IMR-90 (cell line): ENCODE data around the gene AMT. TPM values are rescaled to one million over a fixed set of nuclear protein-coding genes. Genes with fewer than 3 reads are reported as not detected.

Source experiments
- ATAC-seq: fragments of 200-7000 bp; cut with Tn5 transposase; 2 replicates; pipeline ENCODE4 v1.9.1; 2020; ENCODE audit warnings: low read depth, mild to moderate bottlenecking, moderate library complexity
- BruUV-seq: library from RNA; stranded (reverse); fragments of 400-500 nt; replicated peaks from 2 replicates; lab custom pipeline; 2021; lab: Mats Ljungman, UMichigan
- CTCF ChIA-PET: fragments of 300-600 bp; formaldehyde crosslinking; extraction: SDS; loops from one replicate; lab custom pipeline; 2021; ENCODE audit warnings: antibody characterized with exemption; lab: Yijun Ruan, JAX
- POLR2A ChIA-PET: fragments of 300-600 bp; sonication (Branson Sonifier 250); formaldehyde crosslinking; loops from one replicate; lab custom pipeline; 2022; ENCODE audit warnings: antibody characterized with exemption; ENCODE audit not compliant: unreplicated experiment; lab: Charles Lee
- DNase-seq: peaks from one replicate; pipeline ENCODE4 v3.0.0; 2013
- H2AFZ ChIP-seq: replicated peaks from 2 replicates; pipeline ENCODE3; 2013; ENCODE audit warnings: low read length, mild to moderate bottlenecking; ENCODE audit not compliant: poor library complexity
- H2AK5ac ChIP-seq: 2 replicates; pipeline ENCODE4 v1.6.1; 2013; ENCODE audit warnings: low read depth, low read length, inconsistent platforms
- H2AK9ac ChIP-seq: replicated peaks from 2 replicates; pipeline ENCODE3; 2013; ENCODE audit warnings: mild to moderate bottlenecking, low read depth, low read length, moderate library complexity; ENCODE audit not compliant: poor library complexity
- H2BK120ac ChIP-seq: 2 replicates; pipeline ENCODE4 v1.6.1; 2013; ENCODE audit warnings: low read depth, low read length, inconsistent platforms
- H2BK15ac ChIP-seq: 3 replicates; pipeline ENCODE4 v1.6.1; 2013; ENCODE audit warnings: low read depth, low read length, inconsistent platforms
- H2BK20ac ChIP-seq: 2 replicates; pipeline ENCODE4 v1.6.1; 2013; ENCODE audit warnings: low read depth, mild to moderate bottlenecking, inconsistent platforms, low read length, moderate library complexity
- H2BK5ac ChIP-seq: 2 replicates; pipeline ENCODE4 v1.6.1; 2013; ENCODE audit warnings: mild to moderate bottlenecking, low read depth, low read length, inconsistent platforms; ENCODE audit not compliant: poor library complexity, severe bottlenecking
- H3K14ac ChIP-seq: replicated peaks from 2 replicates; pipeline ENCODE4 v1.6.1; 2013; ENCODE audit warnings: low read depth, low read length, inconsistent platforms
- H3K18ac ChIP-seq: 2 replicates; pipeline ENCODE4 v1.6.1; 2013; ENCODE audit warnings: low read depth, low read length, control low read depth
- H3K23ac ChIP-seq: 2 replicates; pipeline ENCODE4 v1.6.1; 2013; ENCODE audit warnings: low read depth, low read length, inconsistent platforms
- H3K27ac ChIP-seq: 2 replicates; pipeline ENCODE4 v1.5.1; 2013; ENCODE audit warnings: mild to moderate bottlenecking, control low read depth, low read length; ENCODE audit not compliant: insufficient read depth
- H3K27me3 ChIP-seq: 2 replicates; pipeline ENCODE4 v1.6.1; 2013; ENCODE audit warnings: low read length; ENCODE audit not compliant: control insufficient read depth, insufficient read depth
- H3K36me3 ChIP-seq: 2 replicates; pipeline ENCODE4 v1.6.1; 2013; ENCODE audit warnings: low read length, mixed read lengths; ENCODE audit not compliant: control insufficient read depth, insufficient read depth
- H3K4ac ChIP-seq: 2 replicates; pipeline ENCODE4 v1.6.1; 2013; ENCODE audit warnings: low read depth, low read length, inconsistent platforms
- H3K4me1 ChIP-seq: 2 replicates; pipeline ENCODE4 v1.6.1; 2013; ENCODE audit warnings: low read length, mixed read lengths; ENCODE audit not compliant: control insufficient read depth, insufficient read depth
- H3K4me2 ChIP-seq: 2 replicates; pipeline ENCODE4 v1.6.1; 2013; ENCODE audit warnings: low read depth, mild to moderate bottlenecking, control low read depth, low read length, moderate library complexity
- H3K4me3 ChIP-seq: 2 replicates; pipeline ENCODE4 v1.5.1; 2013; ENCODE audit warnings: low read depth, mild to moderate bottlenecking, control low read depth, low read length, moderate library complexity; ENCODE audit not compliant: insufficient read depth
- H3K56ac ChIP-seq: 2 replicates; pipeline ENCODE4 v1.6.1; 2013; ENCODE audit warnings: low read length, inconsistent platforms; ENCODE audit not compliant: insufficient read depth; ENCODE audit errors: extremely low read depth
- H3K79me1 ChIP-seq, 2 experiments: 2 replicates each; pipeline ENCODE4 v1.6.1; 2013; ENCODE audit warnings: low read length in 2 of 2, inconsistent platforms in 1 of 2, low read depth in 1 of 2
- H3K9ac ChIP-seq: 2 replicates; pipeline ENCODE4 v1.6.1; 2013; ENCODE audit warnings: low read depth, low read length, control low read depth
- H3K9me1 ChIP-seq: 2 replicates; pipeline ENCODE4 v1.6.1; 2013; ENCODE audit warnings: low read length, inconsistent platforms; ENCODE audit not compliant: insufficient read depth
- H3K9me3 ChIP-seq: 2 replicates; pipeline ENCODE4 v1.6.1; 2013; ENCODE audit warnings: low read length; ENCODE audit not compliant: control insufficient read depth, insufficient read depth
- H4K20me1 ChIP-seq: 2 replicates; pipeline ENCODE4 v1.6.1; 2013; ENCODE audit warnings: low read length, inconsistent platforms; ENCODE audit not compliant: insufficient read depth
- H4K5ac ChIP-seq: 2 replicates; pipeline ENCODE4 v1.6.1; 2013; ENCODE audit warnings: mild to moderate bottlenecking, low read depth, low read length, control low read depth
- H4K8ac ChIP-seq, 2 experiments: 2 replicates each; pipeline ENCODE4 v1.6.1; 2013; ENCODE audit warnings: low read depth in 2 of 2, low read length in 2 of 2, control low read depth in 1 of 2, inconsistent platforms in 1 of 2
- H4K91ac ChIP-seq: 2 replicates; pipeline ENCODE4 v1.6.1; 2013; ENCODE audit warnings: low read depth, low read length, inconsistent platforms; ENCODE audit not compliant: insufficient read depth
- CEBPB ChIP-seq: IDR thresholded peaks from 2 replicates; pipeline ENCODE4 v1.6.1; 2012; ENCODE audit warnings: low read depth, low read length, improper control_type of control experiment
- RAD21 ChIP-seq: IDR thresholded peaks from 2 replicates; pipeline ENCODE4 v1.6.1; 2012; ENCODE audit warnings: low read length, improper control_type of control experiment
- RCOR1 ChIP-seq: IDR thresholded peaks from 2 replicates; pipeline ENCODE4 v1.6.1; 2012; ENCODE audit warnings: mild to moderate bottlenecking, low read length, improper control_type of control experiment; ENCODE audit not compliant: insufficient replicate concordance
- RFX5 ChIP-seq: IDR thresholded peaks from 2 replicates; pipeline ENCODE4 v1.8.0; 2012; ENCODE audit warnings: low read depth, mild to moderate bottlenecking, low read length, moderate library complexity
- WGBS, 2 experiments: methylation state at CpG; one replicate each; pipeline versions ENCODE4 v1.1.5 to v1.1.7; 2013; ENCODE audit warnings: missing lambda C conversion rate in 2 of 2; ENCODE audit not compliant: insufficient read length in 1 of 2; ENCODE audit errors: extremely low coverage in 2 of 2; 5-methylcytosine and 5-hydroxymethylcytosine counted together
- dilution Hi-C: fragments of 300-500 bp; cut with HindIII; formaldehyde crosslinking; loops from one replicate; pipeline ENCODE4 v1.14.3; 2018; ENCODE audit warnings: low sequenced_read_pairs; ENCODE audit not compliant: unreplicated experiment
- in situ Hi-C: fragments of 300-500 bp; cut with MboI; formaldehyde crosslinking; loops from 3 replicates; pipeline ENCODE4 v1.14.3; 2019; ENCODE audit warnings: low sequenced_read_pairs, inconsistent platforms, mixed read lengths
- intact Hi-C: fragments of 100-400 bp; cut with micrococcal nuclease; formaldehyde crosslinking; loops from 2 replicates; pipeline ENCODE4 v1.10.0; 2022
- polyA plus RNA-seq, 3 experiments: library from polyadenylated mRNA; depleted of rRNA; stranded (reverse); fragments of >200 nt; gene quantifications; 2 replicates each; pipeline ENCODE4 v1.2.3, GENCODE V29; 2012; ENCODE audit warnings: low replicate concordance in 1 of 3
- total RNA-seq: library from RNA; depleted of rRNA; stranded (reverse); fragments of >200 nt; gene quantifications from 2 replicates; pipeline ENCODE4 v1.2.3, GENCODE V29; 2012

AMT gene
- total and polyA plus RNA-seq, 2 of the 4 experiments (the other 2 are of a cell fraction): 0.36 to 5.5 TPM

GRCh38 chr3:49377483-49377882 is 44.8 kb downstream of the AMT start:
- Histone ChIP-seq H4K5ac (no peak overlapping the region), H2AFZ (no peak overlapping the region), H2BK120ac (no peak overlapping the region), H3K27ac (no peak overlapping the region), H3K9me1 (peaks cover 11% of the 10 kb centered on the region), H3K18ac (no peak overlapping the region), H3K36me3 (peaks cover 23% of the 10 kb centered on the region), H3K4ac (no peak overlapping the region), H3K4me1 (peaks cover 2% of the 10 kb centered on the region; the same call in 1 of the 2 replicates), H4K91ac (no peak overlapping the region), H2BK20ac (no peak overlapping the region), H3K9ac (no peak overlapping the region), H3K9me3 (no peaks in the 10 kb centered on the region), H3K4me3 (no peak overlapping the region), H4K20me1 (peaks cover 96% of the 10 kb centered on the region), H2AK9ac (no peak overlapping the region), H2BK15ac (no peak overlapping the region), H3K56ac (no peak overlapping the region), H3K14ac (no peak overlapping the region), H3K79me1 (peaks cover 7 to 62% of the 10 kb centered on the region in 2 experiments; a peak in 3 of 4 replicates), H2AK5ac (no peak overlapping the region), H3K23ac (no peak overlapping the region), H3K4me2 (no peak overlapping the region), H2BK5ac (no peak overlapping the region), H4K8ac (no peak overlapping the region), H3K27me3 (no peaks in the 10 kb centered on the region)
- ChIA-PET CTCF (no interaction called here), POLR2A (no interaction called here)
- dilution Hi-C loops: no loop called here
- DNase-seq (peak; percentile 38), ATAC-seq (no peak)
- TF ChIP-seq RFX5 (no peak), RCOR1 (peak; percentile 38), CEBPB (peak; percentile 85), RAD21 (no peak)
- no TSS peak for BruUV-seq
- 100% methylated on average over 1 of the region's 1 CpG; no CpG with 5 or more reads in 1 of the 2 experiments for WGBS, 2 experiments
- in situ Hi-C loops: no loop called here
- intact Hi-C loops: no loop called here
